ENCODE data around the gene ART5.
"Not testable (repeated sequence)": the region's sequence is repeated elsewhere in the genome, so short reads cannot be mapped to it uniquely, and the experiment has no call there.

The ART5 gene

DNA sequence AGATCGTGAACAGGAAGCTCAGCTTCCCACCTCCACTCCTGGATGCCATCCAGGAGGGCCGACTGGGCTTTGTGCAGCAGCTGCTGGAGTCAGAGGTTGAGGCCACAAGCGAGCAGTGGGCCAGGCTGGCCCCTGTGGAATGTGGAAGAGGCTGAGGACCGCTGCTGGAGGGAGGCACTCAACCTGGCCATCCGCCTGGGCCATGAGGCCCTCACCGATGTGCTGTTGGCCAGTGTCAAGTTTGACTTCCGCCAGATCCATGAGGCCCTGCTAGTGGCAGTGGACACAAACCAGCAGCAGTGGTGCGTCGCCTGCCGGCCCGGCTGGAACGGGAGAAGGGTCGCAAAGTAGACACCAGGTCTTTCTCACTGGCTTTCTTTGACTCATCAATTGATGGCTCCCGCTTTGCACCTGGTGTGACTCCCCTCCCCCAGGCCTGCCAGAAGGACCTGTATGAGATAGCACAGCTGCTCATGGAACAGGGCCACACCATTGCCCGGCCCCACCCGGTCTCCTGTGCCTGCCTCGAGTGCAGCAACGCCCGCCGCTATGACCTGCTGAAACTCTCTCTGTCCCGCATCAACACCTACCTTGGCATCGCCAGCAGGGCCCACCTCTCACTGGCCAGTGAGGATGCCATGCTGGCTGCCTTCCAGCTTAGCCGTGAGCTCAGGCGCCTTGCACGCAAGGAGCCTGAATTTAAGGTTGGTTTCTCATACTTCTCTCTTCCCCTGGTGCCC, 24.9 kb downstream of the ART5 start:
- DNase-seq (ENCODE audit: low read depth), result no peak

DNA sequence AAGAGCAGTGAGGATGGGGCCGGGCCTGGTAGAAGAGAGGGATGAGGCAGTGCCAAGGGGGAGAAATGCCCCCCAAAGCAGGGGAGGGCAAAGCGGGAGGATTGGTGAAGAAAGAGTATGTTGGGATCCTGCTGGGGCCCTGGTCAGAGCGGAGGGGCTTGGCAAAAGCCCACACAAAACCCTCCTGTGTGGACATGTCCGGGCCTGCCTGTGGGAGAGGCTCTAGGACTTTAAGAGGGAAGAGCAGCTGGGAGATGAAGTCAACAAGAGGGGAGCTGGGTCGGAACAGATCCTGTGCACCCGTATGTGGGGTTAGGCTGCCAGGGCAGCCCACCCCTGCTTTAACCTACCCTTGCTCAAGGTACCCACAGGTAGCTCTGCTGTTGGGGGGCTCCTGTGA, 25.8 kb downstream of the ART5 start:
- no peak for DNase-seq (ENCODE audit: low read depth)

DNA sequence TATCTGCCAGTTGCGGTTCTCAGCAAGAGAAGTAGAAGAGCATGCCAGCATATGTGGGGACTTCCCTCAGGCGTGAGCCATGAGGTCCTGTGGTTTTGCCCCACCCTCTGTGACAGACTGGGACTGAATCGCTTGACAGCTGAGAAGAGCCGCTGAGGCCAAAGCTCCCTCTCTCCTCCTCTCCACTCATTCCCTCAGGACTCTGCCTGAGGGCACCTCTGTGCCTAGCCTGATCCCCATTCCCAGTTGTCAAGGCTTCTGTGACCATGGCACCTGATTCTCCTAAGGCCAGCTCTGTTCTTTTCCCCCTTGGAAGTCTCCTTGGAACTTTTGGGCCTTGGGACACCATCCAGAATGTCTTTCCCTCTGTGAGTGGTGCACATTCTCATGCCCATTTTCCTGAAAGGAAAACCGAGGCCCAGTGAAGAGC, 27.0 kb downstream of the ART5 start:
- DNase-seq (ENCODE audit: low read depth), result no peak

DNA sequence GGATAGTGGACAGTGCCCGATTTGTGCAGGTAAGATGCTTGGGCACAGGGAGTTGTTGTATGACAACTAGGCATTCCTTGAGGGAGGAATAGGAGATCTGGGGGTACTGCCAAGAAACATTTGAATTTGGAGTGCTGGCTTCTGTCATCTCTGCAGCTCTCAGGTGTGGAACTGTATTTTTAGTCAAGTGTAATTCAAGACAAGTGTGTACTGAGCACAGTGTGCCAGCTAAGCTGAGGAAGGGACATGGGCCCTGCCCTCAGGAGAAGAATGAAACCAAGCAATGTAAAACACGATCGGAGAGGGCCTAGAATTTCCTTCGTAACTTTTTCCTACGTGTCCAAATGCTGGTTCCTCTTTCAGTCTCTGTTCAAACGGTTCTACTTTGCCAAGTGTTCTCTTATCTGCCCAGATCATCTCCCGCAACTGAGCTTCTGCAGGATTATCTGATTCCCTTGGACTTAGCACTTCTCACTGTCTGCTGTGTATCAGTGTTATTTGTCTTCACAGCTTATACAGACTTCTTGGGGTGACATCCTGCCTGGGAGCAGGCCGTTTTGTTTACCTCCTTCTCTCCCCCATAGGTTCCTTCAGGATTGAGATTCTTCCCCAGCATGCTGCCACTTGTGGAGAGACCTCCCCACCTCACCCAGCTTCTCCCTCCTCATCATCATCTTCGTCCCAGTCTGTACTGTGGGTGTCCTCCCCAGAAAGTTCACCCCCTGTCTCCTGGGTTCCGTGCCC, 27.6 kb downstream of the ART5 start:
- no peak for DNase-seq (ENCODE audit: low read depth)

DNA sequence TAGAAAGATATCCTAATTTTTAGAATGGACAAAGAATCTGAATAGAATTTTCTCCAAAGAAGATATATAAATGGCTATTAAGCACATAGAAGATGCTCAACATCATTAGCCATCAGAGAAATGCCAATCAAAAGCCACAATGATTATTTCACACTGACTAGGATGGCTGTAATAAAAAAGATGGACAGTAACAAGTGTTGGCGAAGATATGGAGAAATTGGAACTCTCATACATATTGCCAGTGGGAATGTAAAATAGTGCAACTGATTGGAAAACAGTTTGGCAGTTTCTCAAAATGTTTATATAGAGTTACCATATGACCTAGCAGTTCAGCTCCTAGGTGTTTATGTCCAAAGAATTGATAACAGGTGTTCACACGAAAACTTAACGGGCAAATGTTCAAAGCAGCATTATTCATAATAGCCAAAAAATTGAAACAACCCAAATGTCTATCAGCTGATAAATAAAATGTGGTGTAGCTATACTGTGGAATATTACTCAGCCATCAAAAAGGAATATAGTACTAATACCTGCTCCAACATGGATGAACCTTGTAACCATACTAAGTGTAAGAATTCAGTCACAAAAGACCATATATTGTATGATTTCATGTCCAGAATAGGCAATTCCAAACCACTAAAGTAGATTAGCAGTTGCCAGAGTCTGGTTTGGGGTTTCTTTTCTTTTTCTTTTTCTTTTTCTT, 29.7 kb downstream of the ART5 start:
- no peak for DNase-seq (ENCODE audit: low read depth)

DNA sequence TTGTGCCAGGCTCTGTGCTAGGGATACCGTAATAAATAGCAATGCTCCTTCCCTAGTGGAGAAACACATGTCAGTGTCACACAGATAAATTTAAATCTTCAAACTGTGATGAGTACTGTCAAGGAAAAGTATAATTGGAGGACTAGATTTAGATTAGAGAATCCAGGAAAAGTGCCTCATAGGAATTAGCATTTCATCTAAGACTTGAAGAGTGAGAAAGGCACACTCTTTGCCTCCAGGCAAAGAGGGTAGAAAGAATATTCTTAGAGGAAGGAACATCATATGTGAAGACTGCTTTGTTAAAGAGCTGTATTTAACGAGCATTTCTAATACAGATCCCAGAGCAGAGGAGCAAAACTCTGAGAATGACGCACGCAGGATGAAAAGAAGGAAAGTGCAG, 30.9 kb downstream of the ART5 start:
- DNase-seq (ENCODE audit: low read depth), result no peak

DNA sequence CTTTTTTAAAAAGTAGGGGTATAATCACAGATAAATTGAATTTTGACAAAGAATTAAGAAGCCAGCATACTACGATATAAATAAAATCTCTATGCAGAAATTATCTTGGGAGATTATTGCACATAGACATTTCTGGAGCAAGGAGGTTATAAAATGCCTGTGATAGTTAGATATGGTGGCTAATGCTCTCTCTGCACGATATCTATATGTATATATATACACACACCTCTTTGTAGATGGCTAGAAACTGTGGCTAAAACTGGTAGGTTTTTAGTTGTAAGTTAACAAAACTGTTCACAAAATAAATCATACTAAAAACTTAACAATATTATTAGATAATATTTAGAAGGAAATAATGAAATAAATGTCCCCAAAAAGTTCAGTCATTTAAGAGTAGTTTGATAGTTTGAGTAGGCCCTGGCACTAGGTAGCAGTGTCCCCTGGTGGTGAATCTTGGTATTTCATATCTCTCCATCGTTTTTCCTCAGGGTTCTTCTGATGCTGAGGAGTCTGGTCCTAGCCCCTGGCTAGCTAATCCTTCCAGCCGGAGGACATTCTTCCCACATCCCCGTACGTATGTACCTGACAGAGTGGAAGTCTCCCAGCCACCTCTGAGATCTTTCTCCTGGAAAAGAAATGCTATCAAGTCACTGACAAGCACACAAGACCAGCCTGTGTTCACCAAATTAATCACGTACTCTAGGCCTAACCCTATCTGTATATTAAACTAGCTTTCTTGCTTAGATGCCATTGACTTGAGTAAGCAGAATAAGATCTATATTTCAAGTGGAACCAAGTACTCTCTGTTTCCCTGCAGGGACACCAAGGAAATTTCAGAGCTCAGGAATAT, 32.2 kb downstream of the ART5 start:
- DNase-seq (ENCODE audit: low read depth), result no peak

DNA sequence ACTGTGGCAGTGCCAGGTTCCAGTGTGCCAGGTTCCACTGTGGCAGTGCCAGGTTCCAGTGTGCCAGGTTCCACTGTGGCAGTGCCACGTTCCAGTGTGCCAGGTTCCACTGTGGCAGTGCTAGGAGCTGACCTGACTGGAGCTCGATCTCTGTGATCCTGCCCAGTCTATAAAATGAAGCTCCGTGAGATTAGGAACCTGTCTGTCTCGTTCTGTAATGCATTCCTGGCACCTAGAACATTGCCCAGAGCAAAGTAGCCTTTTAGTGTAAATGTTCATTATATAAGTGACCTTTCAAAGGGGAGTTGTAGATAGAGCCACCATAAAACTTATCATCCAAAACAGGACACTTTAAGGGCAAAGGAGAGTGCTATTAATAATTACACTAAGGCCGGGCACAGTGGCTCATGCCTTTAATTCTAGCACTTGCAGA, 36.0 kb downstream of the ART5 start:
- DNase-seq (ENCODE audit: low read depth), result no peak

DNA sequence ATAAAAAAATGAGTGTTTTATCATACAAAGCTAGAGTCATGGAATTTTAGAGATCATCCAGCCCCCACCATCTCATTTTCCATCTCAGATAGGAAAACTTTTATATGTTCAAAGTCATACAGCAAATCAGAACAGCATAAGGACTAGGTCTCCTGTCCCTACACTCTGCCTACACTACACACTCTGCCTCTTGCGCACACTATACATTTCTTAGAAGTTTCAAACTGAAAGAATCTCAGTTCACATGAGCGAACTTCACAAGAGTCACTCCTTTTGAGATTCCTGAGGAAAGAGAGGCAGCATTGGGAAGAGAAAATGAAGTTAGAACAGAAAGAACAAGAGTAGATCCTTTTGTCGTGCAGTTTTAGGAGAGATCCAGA, 36.5 kb downstream of the ART5 start:
- DNase-seq (ENCODE audit: low read depth), result no peak

DNA sequence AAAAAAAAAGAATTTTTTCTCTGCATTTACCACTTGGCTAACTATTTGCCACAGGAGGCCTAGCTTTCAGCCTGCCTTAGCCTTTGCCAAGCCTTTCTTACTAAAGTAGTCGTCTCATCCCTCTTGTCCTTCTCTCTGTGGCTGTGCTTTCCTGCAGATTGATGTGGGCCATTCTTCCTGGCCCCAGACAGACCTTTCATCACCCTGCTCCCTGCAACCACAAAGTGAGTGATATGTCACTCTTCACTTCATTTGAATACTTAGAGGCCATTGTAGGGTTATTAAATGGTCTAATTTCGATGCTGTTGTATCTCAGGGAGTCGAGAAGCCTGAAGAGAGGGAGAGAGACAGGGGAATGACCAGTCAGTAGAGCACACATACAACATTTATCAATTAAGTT, 37.6 kb downstream of the ART5 start:
- DNase-seq (ENCODE audit: low read depth), result no peak

DNA sequence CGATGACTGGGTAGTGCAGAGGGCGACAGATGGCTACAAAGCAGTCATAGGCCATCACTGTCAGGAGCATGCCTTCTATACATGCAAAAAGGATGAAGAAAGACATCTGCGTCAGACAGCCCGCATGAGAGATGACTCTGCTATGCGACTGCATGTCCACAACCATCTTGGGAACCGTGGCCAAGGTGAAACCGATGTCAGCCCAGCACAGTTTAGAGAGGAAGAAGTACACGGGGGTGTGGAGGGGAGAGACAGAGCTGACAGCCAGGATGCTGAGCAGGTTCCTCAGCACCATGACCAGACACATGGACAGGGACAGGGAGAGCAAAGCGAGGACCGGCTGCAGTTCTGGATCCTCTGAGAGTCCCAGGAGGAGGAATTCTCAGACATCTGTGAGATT, 41.6 kb downstream of the ART5 start:
- not testable (repeated sequence) for DNase-seq (ENCODE audit: low read depth)

DNA sequence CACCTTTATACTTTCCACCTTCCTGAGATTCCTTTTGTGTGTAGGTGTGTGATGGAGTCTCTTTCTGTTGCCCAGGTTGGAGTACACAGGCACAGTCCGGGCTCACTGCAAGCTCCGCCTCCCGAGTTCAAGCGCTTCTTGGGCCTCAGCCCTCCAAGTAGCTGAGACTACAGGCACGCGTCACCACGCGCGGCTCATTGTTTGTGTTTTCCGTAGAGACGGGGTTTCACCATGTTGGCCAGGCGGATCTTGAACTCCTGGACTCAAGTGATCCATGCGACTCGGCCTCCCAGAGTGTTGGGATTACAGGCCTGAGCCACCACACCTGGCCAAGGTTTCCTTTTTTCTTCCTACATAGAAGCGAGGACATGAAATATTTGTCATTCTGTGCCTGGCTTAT, 44.0 kb downstream of the ART5 start:
- DNase-seq (ENCODE audit: low read depth), result not testable (repeated sequence)

DNA sequence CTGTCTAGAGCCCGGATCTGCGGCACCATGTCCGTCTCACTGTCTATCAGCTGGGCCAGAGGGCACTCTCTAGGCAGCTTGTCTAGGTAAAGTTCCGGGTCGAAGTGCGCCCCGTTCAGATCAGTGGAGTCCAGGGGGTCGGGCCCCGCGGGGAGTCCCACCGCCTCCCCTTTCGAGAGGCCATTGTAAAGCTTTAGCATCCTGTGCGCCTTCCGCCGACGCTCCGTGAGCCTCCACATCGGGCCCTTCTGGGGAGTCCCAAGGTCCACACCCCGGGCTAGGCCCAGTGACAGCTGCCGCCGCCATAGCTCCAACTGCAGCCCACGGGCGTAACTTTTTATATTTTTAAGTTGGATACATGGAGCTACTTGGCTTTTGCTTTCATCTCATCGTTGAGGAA, 50.5 kb downstream of the ART5 start:
- DNase-seq (ENCODE audit: low read depth), result not testable (repeated sequence)

DNA sequence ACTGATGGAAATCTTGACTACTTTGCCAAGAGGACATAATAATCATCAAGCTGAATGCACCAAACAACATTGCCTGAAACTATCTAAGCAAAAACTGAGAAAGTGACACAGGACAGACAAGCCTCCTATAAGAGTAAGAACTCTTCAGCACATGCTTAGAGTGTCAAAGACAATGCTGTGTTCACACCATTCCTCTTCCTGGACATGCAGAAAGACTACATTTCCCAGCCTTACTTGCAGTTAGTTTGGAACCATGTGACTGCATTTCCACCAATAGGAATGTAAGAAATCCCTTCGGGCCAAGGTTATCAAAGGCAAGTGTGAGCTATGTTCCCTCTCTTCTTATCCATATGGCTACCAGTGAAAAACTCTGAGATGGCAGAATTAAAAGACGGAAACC, 51.6 kb downstream of the ART5 start:
- not testable (repeated sequence) for DNase-seq (ENCODE audit: low read depth)

DNA sequence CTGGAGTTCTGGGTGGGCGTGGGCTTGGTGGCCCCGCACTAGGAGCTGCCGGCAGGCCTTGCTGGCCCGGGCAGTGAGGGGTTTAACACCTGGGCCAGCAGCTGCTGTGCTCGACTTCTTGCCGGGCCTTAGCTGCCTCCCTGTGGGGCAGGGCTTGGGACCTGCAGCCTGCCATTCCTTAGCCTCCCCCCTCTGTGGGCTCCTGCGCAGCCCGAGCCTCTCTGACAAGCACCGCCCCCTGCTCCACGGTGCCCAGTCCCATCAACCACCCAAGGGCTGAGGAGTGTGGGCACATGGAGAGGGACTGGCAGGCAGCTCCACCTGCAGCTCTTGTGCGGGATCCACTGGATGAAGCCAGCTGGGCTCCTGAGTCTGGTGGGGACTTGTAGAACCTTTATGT, 53.0 kb downstream of the ART5 start:
- not testable (repeated sequence) for DNase-seq (ENCODE audit: low read depth)

Measured in stimulated activated CD8-positive, alpha-beta memory T cell treated with anti-CD3 and anti-CD28 coated beads, Interleukin-12 subunit alpha, Interleukin-12 subunit beta, amount 100 ng/mL, for 4 hours (primary cell).